DND-41 (cell line): ENCODE results near the gene PXN.

ENCODE experiments used
- ATAC-seq: fragments of 200-7000 bp; cut with Tn5 transposase; 3 replicates; pipeline ENCODE4 v1.9.1; 2021; ENCODE audit warnings: low read depth; ENCODE audit not compliant: insufficient read depth
- DNase-seq: peaks from one replicate; pipeline ENCODE4 v3.0.0-alpha.2; 2020
- H2AFZ ChIP-seq: 2 replicates; pipeline ENCODE4 v1.6.0; 2012; ENCODE audit warnings: low read depth, low read length
- H3K27ac ChIP-seq: 2 replicates; pipeline ENCODE4 v1.5.1; 2012; ENCODE audit warnings: low read length, inconsistent platforms
- H3K27me3 ChIP-seq: fragments of 200-600 bp; sonication (generic); 2 replicates; pipeline ENCODE4 v1.6.0; 2012; ENCODE audit warnings: low read length, mild to moderate bottlenecking, inconsistent platforms; ENCODE audit not compliant: insufficient read depth, poor library complexity
- H3K36me3 ChIP-seq: 2 replicates; pipeline ENCODE4 v1.5.1; 2012; ENCODE audit warnings: low read length, inconsistent platforms; ENCODE audit not compliant: insufficient read depth
- H3K4me1 ChIP-seq: 2 replicates; pipeline ENCODE4 v1.5.1; 2012; ENCODE audit warnings: mild to moderate bottlenecking, low read length; ENCODE audit not compliant: insufficient read depth
- H3K4me2 ChIP-seq: 2 replicates; pipeline ENCODE4 v1.6.0; 2012; ENCODE audit warnings: mild to moderate bottlenecking, moderate library complexity, low read length, inconsistent platforms; ENCODE audit not compliant: insufficient read depth
- H3K4me3 ChIP-seq, 2 experiments: fragments of 200-600 bp in 1 of 2; shearing (Covaris generic) in 1 of 2; 2 replicates each; pipeline ENCODE4 v1.5.1; 2012 to 2016; ENCODE audit warnings: inconsistent platforms in 2 of 2, low read length in 2 of 2, mild to moderate bottlenecking in 2 of 2, low read depth in 1 of 2, moderate library complexity in 1 of 2
- H3K79me2 ChIP-seq: 2 replicates; pipeline ENCODE4 v1.6.0; 2012; ENCODE audit warnings: low read length, inconsistent platforms; ENCODE audit not compliant: insufficient read depth
- H3K9ac ChIP-seq: 2 replicates; pipeline ENCODE4 v1.6.0; 2012; ENCODE audit warnings: low read depth, mild to moderate bottlenecking, inconsistent platforms, low read length, moderate library complexity
- H3K9me3 ChIP-seq: 2 replicates; pipeline ENCODE4 v1.5.1; 2012; ENCODE audit warnings: low read length, moderate library complexity, mild to moderate bottlenecking, inconsistent platforms; ENCODE audit not compliant: insufficient read depth, severe bottlenecking
- H4K20me1 ChIP-seq: 2 replicates; pipeline ENCODE4 v1.6.0; 2012; ENCODE audit warnings: low read length; ENCODE audit not compliant: insufficient read depth
- CTCF ChIP-seq: IDR thresholded peaks from 2 replicates; pipeline ENCODE4 v1.5.1; 2012; ENCODE audit warnings: borderline replicate concordance, low read length, moderate library complexity, mild to moderate bottlenecking; ENCODE audit not compliant: poor library complexity, severe bottlenecking; ENCODE audit errors: extremely low read depth
- EZH2 ChIP-seq: IDR thresholded peaks from 3 replicates; pipeline ENCODE4 v1.6.1; 2012; ENCODE audit warnings: borderline replicate concordance, low read depth, mild to moderate bottlenecking, moderate library complexity, low read length, inconsistent platforms; ENCODE audit not compliant: severe bottlenecking

PXN gene

GRCh38 chr12:120235369-120236323 is 29.9 kb downstream of the PXN start:
- no peaks in the 10 kb centered on the region for H3K79me2 ChIP-seq
- no peaks in the 10 kb centered on the region for H3K9me3 ChIP-seq
- H4K20me1 ChIP-seq, result peaks cover 18% of the 10 kb centered on the region
- H3K27ac ChIP-seq, result no peak overlapping the region
- H3K4me1 ChIP-seq, result peaks cover 12% of the 10 kb centered on the region
- H3K9ac ChIP-seq, result no peak overlapping the region
- no peak overlapping the region for H3K4me2 ChIP-seq
- no peaks in the 10 kb centered on the region for H3K27me3 ChIP-seq
- 0 out of 3 replicates have a peak, but pooled peaks have one; percentile 25 for ATAC-seq
- no peaks in the 10 kb centered on the region for H3K36me3 ChIP-seq
- TF ChIP-seq EZH2 (no peak), CTCF (peak; percentile 38)
- no peak overlapping the region for H2AFZ ChIP-seq
- no peak for DNase-seq
- no peak overlapping the region for H3K4me3 ChIP-seq

- H3K4me3 ChIP-seq, result no peak overlapping the region
- H3K36me3 ChIP-seq, result no peaks in the 10 kb centered on the region
- H3K79me2 ChIP-seq, result no peaks in the 10 kb centered on the region
- no peaks in the 10 kb centered on the region for H3K9me3 ChIP-seq
- H3K27me3 ChIP-seq, result no peaks in the 10 kb centered on the region
- ATAC-seq (no peak), DNase-seq (no peak)
- TF ChIP-seq CTCF (peak; percentile 18), EZH2 (no peak)
- H3K9ac ChIP-seq, result no peak overlapping the region
- H2AFZ ChIP-seq, result no peak overlapping the region
- H4K20me1 ChIP-seq, result peaks cover 13% of the 10 kb centered on the region
- peaks cover 20% of the 10 kb centered on the region for H3K4me1 ChIP-seq
- H3K4me2 ChIP-seq, result no peak overlapping the region
- no peak overlapping the region for H3K27ac ChIP-seq
Observed at GRCh38 chr12:120234643-120235368, 30.7 kb downstream of the PXN start.

GRCh38 chr12:120231316-120232011 is 34.1 kb downstream of the PXN start:
- Histone ChIP-seq H3K27ac (peak overlapping the region; percentile 37), H3K79me2 (no peaks in the 10 kb centered on the region), H3K9ac (no peak overlapping the region), H4K20me1 (peaks cover 7% of the 10 kb centered on the region; the same call in 1 of the 2 replicates), H3K36me3 (no peaks in the 10 kb centered on the region), H3K9me3 (no peaks in the 10 kb centered on the region), H3K4me1 (peaks cover 33% of the 10 kb centered on the region), H3K4me3 (no peak overlapping the region), H2AFZ (peak overlapping the region; percentile 33), H3K27me3 (no peaks in the 10 kb centered on the region), H3K4me2 (0 out of 2 replicates have a peak overlapping the region, but pooled peaks have one; percentile 3)
- TF ChIP-seq EZH2 (no peak), CTCF (no peak)
- DNase-seq (peak; percentile 76), ATAC-seq (peak; percentile 73)
